Measurements from ENCODE around the gene PHTF2. TPM values are rescaled to one million over a fixed set of nuclear protein-coding genes. Genes with fewer than 3 reads are reported as not detected.

Gene PHTF2
- total RNA-seq, 1 experiment from 2014 or later, result 20.3 TPM

GRCh38 chr7:77887567-77887966, 89.0 kb downstream of the PHTF2 start:
- BruUV-seq (replicated peaks), result no TSS peak
- no peak for TF ChIP-seq CTCF (IDR thresholded peaks at IDR 0.05; ENCODE audit: unreplicated experiment)
- no peak for DNase-seq
- no peaks in the 10 kb centered on the region for H3K9me3 Mint-ChIP-seq (ENCODE audit: low read depth, unreplicated experiment)
- intact Hi-C loops (cut with micrococcal nuclease; ENCODE audit: unreplicated experiment), result no loop called here
- H3K27ac Mint-ChIP-seq (ENCODE audit: unreplicated experiment), result no peak overlapping the region
- no peaks in the 10 kb centered on the region for H3K4me1 Mint-ChIP-seq (ENCODE audit: low read depth, unreplicated experiment)
- H3K36me3 Mint-ChIP-seq (ENCODE audit: insufficient read depth, unreplicated experiment), result no peaks in the 10 kb centered on the region
- no peaks in the 10 kb centered on the region for H3K27me3 Mint-ChIP-seq (ENCODE audit: unreplicated experiment)
- no peak overlapping the region for H3K4me3 Mint-ChIP-seq (ENCODE audit: low read depth, unreplicated experiment)
- CTCF ChIA-PET, result no interaction called here

- BruUV-seq (replicated peaks), result no TSS peak
- CTCF ChIA-PET, result no interaction called here
- H3K27ac Mint-ChIP-seq (ENCODE audit: unreplicated experiment), result no peak overlapping the region
- no peaks in the 10 kb centered on the region for H3K36me3 Mint-ChIP-seq (ENCODE audit: insufficient read depth, unreplicated experiment)
- intact Hi-C loops (cut with micrococcal nuclease; ENCODE audit: unreplicated experiment), result no loop called here
- DNase-seq, result no peak
- no peaks in the 10 kb centered on the region for H3K4me1 Mint-ChIP-seq (ENCODE audit: low read depth, unreplicated experiment)
- no peak overlapping the region for H3K4me3 Mint-ChIP-seq (ENCODE audit: low read depth, unreplicated experiment)
- no peak for TF ChIP-seq CTCF (IDR thresholded peaks at IDR 0.05; ENCODE audit: unreplicated experiment)
- no peaks in the 10 kb centered on the region for H3K9me3 Mint-ChIP-seq (ENCODE audit: low read depth, unreplicated experiment)
- H3K27me3 Mint-ChIP-seq (ENCODE audit: unreplicated experiment), result no peaks in the 10 kb centered on the region
Observed at GRCh38 chr7:77888998-77889397, 90.4 kb downstream of the PHTF2 start.

- Mint-ChIP-seq H3K4me1 (ENCODE audit: low read depth, unreplicated experiment) (no peaks in the 10 kb centered on the region), H3K27me3 (ENCODE audit: unreplicated experiment) (no peaks in the 10 kb centered on the region), H3K36me3 (ENCODE audit: insufficient read depth, unreplicated experiment) (no peaks in the 10 kb centered on the region), H3K27ac (ENCODE audit: unreplicated experiment) (no peak overlapping the region), H3K9me3 (ENCODE audit: low read depth, unreplicated experiment) (no peaks in the 10 kb centered on the region), H3K4me3 (ENCODE audit: low read depth, unreplicated experiment) (no peak overlapping the region)
- TSS peak; percentile 23 for BruUV-seq (replicated peaks)
- CTCF ChIA-PET, result no interaction called here
- no peak for TF ChIP-seq CTCF (IDR thresholded peaks at IDR 0.05; ENCODE audit: unreplicated experiment)
- DNase-seq, result no peak
- intact Hi-C loops (cut with micrococcal nuclease; ENCODE audit: unreplicated experiment), result no loop called here
Observed at GRCh38 chr7:77893813-77894212, 95.2 kb downstream of the PHTF2 start.

- H3K36me3 Mint-ChIP-seq (ENCODE audit: insufficient read depth, unreplicated experiment), result no peaks in the 10 kb centered on the region
- CTCF ChIA-PET, result no interaction called here
- no peak for TF ChIP-seq CTCF (IDR thresholded peaks at IDR 0.05; ENCODE audit: unreplicated experiment)
- intact Hi-C loops (cut with micrococcal nuclease; ENCODE audit: unreplicated experiment), result no loop called here
- no peaks in the 10 kb centered on the region for H3K27me3 Mint-ChIP-seq (ENCODE audit: unreplicated experiment)
- BruUV-seq (replicated peaks), result no TSS peak
- H3K9me3 Mint-ChIP-seq (ENCODE audit: low read depth, unreplicated experiment), result no peaks in the 10 kb centered on the region
- H3K4me3 Mint-ChIP-seq (ENCODE audit: low read depth, unreplicated experiment), result no peak overlapping the region
- no peak for DNase-seq
- H3K4me1 Mint-ChIP-seq (ENCODE audit: low read depth, unreplicated experiment), result no peaks in the 10 kb centered on the region
- H3K27ac Mint-ChIP-seq (ENCODE audit: unreplicated experiment), result no peak overlapping the region
Observed at GRCh38 chr7:77894574-77895091, 96.1 kb downstream of the PHTF2 start.
